Measurements from ENCODE around the gene BRD4.

Gene BRD4

DNA sequence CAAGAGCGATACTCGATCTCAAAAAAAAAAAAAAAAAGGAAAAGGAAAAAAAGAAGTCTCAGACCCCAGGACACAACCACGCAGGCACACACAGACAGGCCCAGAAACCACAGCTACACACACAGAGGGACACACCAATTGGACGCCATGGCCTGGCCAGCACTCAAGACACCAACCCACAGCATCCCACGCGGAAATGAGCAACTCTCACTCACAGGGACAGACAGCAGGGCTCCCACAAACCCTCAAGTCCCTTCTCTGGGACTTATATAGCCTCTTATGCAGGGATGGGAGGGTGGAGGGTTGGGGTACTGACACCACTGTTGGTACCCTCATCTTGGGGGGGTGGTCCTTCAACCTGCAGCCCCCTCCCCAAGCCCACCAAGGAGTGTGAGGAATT lies 137.4 kb downstream of the BRD4 start:
- no peak for DNase-seq (ENCODE audit: low spot score)

DNA sequence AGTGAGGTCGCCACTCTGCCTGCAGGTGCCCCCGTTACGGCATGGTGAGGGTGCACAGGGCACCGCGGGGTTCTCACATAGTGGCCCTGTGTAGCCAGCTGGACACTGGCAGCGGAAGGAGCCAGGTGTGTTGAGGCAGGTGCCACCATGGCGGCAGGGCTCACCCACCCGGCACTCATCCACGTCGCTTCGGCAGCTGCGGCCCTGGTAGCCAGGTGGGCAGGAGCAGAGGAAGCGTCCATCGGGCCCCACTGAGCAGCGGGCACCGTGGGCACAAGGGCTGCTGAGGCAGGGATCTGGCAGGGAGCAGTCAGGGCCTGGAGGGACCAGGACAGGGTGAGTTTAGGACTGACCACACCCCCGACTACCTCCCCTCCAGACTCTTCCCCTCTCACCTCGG lies 140.4 kb downstream of the BRD4 start:
- no peak for DNase-seq (ENCODE audit: low spot score)

DNA sequence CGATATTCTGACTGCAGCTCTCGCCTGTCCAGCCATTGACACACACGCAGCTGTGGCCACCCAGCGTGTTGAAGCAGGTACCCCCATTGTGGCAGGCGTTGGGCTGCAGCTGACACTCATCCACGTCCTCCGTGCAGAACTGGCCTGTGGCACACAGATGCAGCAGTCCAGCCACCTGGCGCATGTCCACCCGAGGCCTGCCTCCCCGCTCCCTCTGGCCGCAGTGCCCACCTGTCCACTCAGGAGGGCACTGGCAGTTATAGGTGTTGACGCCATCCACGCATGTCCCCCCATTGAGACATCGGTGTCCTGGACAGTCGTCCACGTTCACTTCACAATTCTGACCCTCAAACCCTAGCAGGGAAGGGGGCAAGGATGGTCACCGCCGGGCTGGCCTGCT lies 140.8 kb downstream of the BRD4 start:
- no peak for DNase-seq (ENCODE audit: low spot score)

DNA sequence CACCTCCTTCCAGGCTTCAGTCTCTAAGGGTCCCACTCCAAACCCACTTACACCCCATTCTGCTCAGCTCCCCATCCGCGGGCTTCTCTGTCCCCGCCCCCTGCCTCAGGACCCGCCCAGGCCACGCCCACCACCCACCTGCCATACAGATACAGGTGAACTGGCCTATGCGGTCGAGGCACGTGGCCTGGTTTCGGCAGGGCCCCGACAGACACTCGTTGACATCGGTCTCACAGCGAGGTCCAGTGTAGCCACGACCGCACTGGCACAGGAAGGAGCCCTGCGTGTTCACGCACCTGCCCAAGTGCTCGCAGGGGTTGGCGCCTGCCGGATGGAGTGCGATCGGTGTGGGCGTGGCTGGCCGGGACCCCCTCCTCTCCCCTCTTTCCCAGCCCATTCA lies 143.5 kb downstream of the BRD4 start:
- no peak for DNase-seq (ENCODE audit: low spot score)

DNA sequence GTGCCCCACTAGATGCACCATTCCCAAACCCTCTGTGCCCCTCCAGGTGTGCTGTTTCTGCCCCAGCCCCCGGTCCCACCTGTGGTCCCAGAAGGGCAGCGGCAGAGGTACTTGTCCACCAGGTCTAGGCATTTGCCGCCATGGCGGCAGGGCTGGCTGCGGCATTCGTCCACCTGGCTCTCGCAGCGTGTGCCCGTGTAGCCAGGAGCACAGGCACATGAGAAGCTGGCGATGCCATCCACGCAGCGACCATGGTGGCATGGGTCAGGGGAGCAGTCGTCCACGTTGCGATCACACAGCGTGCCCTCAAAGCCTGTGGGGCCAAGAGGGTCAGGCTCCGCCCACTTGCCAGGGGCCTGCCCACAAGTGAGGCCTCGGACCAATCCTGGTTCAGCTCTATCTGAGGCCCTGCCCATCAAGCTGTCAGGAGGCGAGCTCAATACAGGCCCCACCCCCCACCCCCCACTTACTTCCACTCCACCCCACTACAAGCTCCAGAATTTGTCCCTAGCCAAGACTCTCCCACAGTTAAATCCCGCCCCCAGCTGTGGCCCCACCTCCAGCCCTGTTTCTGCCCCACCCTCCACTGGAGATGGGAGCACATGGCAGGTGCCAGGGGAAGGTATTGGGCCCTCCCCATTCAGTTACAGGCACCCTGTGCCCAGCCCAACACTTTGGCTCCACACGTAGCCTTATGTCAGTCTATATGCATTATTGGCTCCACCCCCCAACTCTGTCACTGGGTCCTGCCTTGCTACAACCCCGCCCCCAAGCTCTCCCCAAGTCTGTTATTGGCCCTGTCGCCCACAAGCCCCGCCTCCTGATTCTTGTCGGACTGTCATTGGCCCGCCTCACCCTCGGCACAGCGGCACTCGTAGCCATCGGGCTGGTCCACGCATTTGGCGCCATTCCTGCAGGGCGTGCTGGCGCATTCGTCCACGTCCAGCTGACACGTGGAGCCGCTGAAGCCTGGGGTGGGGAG lies 145.0 kb downstream of the BRD4 start:
- DNase-seq (ENCODE audit: low spot score): no peak
